MCF 10A (cell line): ENCODE data around the gene CAST. TPM values are rescaled to one million over a fixed set of nuclear protein-coding genes. Genes with fewer than 3 reads are reported as not detected.
A peak's percentile ranks its signal among the peaks of the same experiment; 100 is the strongest.

Source experiments
- BruUV-seq: library from RNA; stranded (reverse); fragments of 400-500 nt; replicated peaks from 2 replicates; lab custom pipeline; 2021; lab: Mats Ljungman, UMichigan
- CTCF ChIA-PET: fragments of 300-600 bp; sonication (Branson Sonifier 250); formaldehyde crosslinking; extraction: SDS; loops from one replicate; lab custom pipeline; 2021; ENCODE audit warnings: antibody characterized with exemption, inconsistent platforms; lab: Yijun Ruan, JAX
- POLR2A ChIA-PET: fragments of 300-600, 350-650 bp; sonication (Branson Sonifier 250); formaldehyde crosslinking; extraction: SDS; loops from one replicate; lab custom pipeline; 2020; ENCODE audit warnings: antibody characterized with exemption, inconsistent platforms; lab: Yijun Ruan, JAX
- DNase-seq: peaks from one replicate; pipeline ENCODE4 v3.0.0-alpha.2; 2018; ENCODE audit not compliant: unreplicated experiment
- H3K27ac Mint-ChIP-seq: one replicate; pipeline ENCODE4 v1.8.0; 2022; ENCODE audit warnings: mild to moderate bottlenecking, low read depth, mixed read lengths; ENCODE audit not compliant: unreplicated experiment
- H3K27me3 Mint-ChIP-seq: one replicate; pipeline ENCODE4 v1.8.0; 2022; ENCODE audit warnings: mixed read lengths; ENCODE audit not compliant: insufficient read depth, unreplicated experiment
- H3K36me3 Mint-ChIP-seq: one replicate; pipeline ENCODE4 v1.8.0; 2022; ENCODE audit warnings: mild to moderate bottlenecking, moderate library complexity, mixed read lengths; ENCODE audit not compliant: insufficient read depth, unreplicated experiment
- H3K4me1 Mint-ChIP-seq: one replicate; pipeline ENCODE4 v1.8.0; 2022; ENCODE audit warnings: mixed read lengths; ENCODE audit not compliant: insufficient read depth, unreplicated experiment
- H3K4me3 Mint-ChIP-seq: one replicate; pipeline ENCODE4 v1.8.0; 2022; ENCODE audit warnings: mild to moderate bottlenecking, moderate library complexity, mixed read lengths; ENCODE audit not compliant: unreplicated experiment
- H3K9me3 Mint-ChIP-seq: one replicate; pipeline ENCODE4 v1.8.0; 2022; ENCODE audit warnings: mixed read lengths; ENCODE audit not compliant: unreplicated experiment
- intact Hi-C: fragments of 100-400 bp; cut with micrococcal nuclease; formaldehyde crosslinking; loops from 2 replicates; pipeline ENCODE4 v1.14.1; 2022
- total RNA-seq: library from RNA; stranded (reverse); gene quantifications from 2 replicates; pipeline ENCODE4 v1.2.3, GENCODE V29; 2022
- TF ChIP-seq, protein P1 (sequence below): fragments of 200-600 bp; IDR thresholded peaks from one replicate; pipeline ENCODE4 v1.8.0; 2022; ENCODE audit warnings: antibody characterized with exemption, mild to moderate bottlenecking; ENCODE audit not compliant: unreplicated experiment

Gene CAST
- total RNA-seq, 1 experiment from 2014 or later, result 351 TPM

DNA sequence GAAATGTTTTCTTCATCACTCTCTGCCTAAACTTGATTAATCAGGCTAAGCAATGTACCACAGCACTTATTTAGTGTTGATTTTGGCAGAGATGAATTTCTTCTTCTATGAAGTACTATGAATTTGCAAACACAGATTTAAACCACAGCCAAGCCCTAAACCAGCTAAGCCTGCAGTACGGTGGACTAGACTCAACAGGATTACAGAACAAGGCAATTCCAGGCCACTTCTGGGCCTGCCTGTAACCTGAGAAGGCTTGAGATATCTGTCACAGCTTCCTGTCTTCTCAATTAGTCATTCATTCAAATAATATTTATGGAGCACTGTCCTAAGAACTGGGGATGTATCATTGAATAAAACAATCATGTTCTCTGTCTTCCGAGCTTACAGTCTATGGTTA is 32.4 kb upstream of the CAST start:
- H3K4me3 Mint-ChIP-seq, result peak overlapping the region; percentile 3
- TF ChIP-seq, protein P1, sequence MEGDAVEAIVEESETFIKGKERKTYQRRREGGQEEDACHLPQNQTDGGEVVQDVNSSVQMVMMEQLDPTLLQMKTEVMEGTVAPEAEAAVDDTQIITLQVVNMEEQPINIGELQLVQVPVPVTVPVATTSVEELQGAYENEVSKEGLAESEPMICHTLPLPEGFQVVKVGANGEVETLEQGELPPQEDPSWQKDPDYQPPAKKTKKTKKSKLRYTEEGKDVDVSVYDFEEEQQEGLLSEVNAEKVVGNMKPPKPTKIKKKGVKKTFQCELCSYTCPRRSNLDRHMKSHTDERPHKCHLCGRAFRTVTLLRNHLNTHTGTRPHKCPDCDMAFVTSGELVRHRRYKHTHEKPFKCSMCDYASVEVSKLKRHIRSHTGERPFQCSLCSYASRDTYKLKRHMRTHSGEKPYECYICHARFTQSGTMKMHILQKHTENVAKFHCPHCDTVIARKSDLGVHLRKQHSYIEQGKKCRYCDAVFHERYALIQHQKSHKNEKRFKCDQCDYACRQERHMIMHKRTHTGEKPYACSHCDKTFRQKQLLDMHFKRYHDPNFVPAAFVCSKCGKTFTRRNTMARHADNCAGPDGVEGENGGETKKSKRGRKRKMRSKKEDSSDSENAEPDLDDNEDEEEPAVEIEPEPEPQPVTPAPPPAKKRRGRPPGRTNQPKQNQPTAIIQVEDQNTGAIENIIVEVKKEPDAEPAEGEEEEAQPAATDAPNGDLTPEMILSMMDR, result no peak
- H3K36me3 Mint-ChIP-seq, result peaks cover 5% of the 10 kb centered on the region
- CTCF ChIA-PET, result interaction anchor here (0.6 to 3.4 kb wide), 14 partner anchors 10 to 1612 kb away, joined by 3 to 15 read pairs (median 3); no protein-coding TSS in a partner anchor
- peaks cover 31% of the 10 kb centered on the region for H3K4me1 Mint-ChIP-seq
- no peaks in the 10 kb centered on the region for H3K9me3 Mint-ChIP-seq
- DNase-seq, result peak; percentile 95
- POLR2A ChIA-PET, result interaction anchor here (0.6 to 5.1 kb wide), 16 partner anchors 9 to 137 kb away, joined by 3 to 107 read pairs (median 8); partner anchors contain the start of gene CAST
- no TSS peak for BruUV-seq
- no peaks in the 10 kb centered on the region for H3K27me3 Mint-ChIP-seq
- intact Hi-C loops, result no loop called here
- peak overlapping the region; percentile 89 for H3K27ac Mint-ChIP-seq

DNA sequence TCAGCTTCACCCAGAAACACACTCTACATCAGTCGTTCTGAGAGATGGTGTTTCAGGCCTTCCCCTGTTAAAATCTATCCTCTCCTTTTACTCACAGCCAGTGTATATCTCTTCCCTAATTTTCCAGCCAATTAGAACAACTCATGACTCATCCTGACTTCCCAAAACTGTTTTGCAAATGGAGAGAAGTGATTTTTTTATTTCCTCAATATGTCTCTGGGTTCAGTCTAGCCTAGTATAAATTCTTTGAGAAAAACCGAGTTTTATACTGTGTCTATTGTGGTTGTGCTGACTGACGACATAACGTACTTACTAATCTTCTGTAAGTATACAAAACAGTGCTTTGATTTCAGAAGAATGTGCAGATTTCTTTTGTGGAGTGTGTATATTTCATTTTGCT is 28.4 kb upstream of the CAST start:
- BruUV-seq, result no TSS peak
- Mint-ChIP-seq H3K27ac (no peak overlapping the region), H3K4me3 (no peak overlapping the region), H3K27me3 (no peaks in the 10 kb centered on the region), H3K4me1 (peaks cover 36% of the 10 kb centered on the region), H3K9me3 (no peaks in the 10 kb centered on the region), H3K36me3 (peaks cover 5% of the 10 kb centered on the region)
- CTCF ChIA-PET, result no interaction called here
- TF ChIP-seq, protein P1, result no peak
- intact Hi-C loops, result no loop called here
- POLR2A ChIA-PET, result interaction anchor here (0.9 to 1.2 kb wide), 3 partner anchors 18 to 29 kb away, joined by 3 to 4 read pairs (median 3); partner anchors contain the start of gene CAST
- DNase-seq, result peak; percentile 27

DNA sequence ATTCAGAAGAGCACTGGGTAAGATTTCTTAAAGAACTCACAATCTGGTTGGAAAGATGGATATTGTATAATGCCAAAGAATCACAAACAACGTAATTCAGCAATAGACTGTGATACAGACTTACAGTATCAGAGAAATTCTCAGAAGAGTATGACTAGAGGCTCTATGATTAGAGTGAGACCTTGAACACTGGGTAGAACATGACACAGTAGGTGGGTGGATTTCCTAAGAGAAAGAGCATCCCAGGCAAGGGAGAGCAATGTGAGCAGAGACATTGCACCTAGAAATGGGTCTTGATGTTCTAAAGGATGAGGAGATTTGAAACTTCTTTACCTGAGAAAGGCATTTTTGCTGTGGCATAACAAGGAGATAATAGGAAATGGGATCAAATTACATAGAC is 27.3 kb upstream of the CAST start:
- Mint-ChIP-seq H3K36me3 (peaks cover 5% of the 10 kb centered on the region), H3K27ac (no peak overlapping the region), H3K4me3 (no peak overlapping the region), H3K27me3 (no peaks in the 10 kb centered on the region), H3K4me1 (peaks cover 26% of the 10 kb centered on the region), H3K9me3 (no peaks in the 10 kb centered on the region)
- BruUV-seq, result no TSS peak
- intact Hi-C loops, result no loop called here
- TF ChIP-seq, protein P1, result no peak
- ChIA-PET POLR2A (interaction anchor here (0.9 to 1.7 kb wide), 2 partner anchors 17 to 29 kb away, joined by 4 read pairs; no protein-coding TSS in a partner anchor), CTCF (no interaction called here)
- no peak for DNase-seq

DNA sequence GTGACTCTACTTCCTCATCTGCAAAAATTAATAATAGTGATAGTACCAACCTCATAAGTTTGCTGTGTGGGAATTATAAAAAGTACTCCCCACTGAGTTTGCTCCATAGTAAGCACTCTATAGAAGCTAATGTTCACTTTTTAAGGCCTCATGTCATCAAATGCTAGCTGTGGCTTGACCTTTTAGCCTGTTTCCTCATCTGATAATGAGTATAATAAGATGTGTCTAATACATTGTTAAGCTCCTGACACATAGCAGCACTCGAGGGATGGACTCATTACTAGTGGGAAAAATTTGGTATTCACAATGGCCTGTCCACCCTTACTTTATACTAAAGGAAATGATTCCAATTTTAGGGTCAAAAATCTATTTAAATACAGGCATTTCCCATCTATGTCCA is 26.1 kb upstream of the CAST start:
- TF ChIP-seq, protein P1, result no peak
- H3K27me3 Mint-ChIP-seq, result no peaks in the 10 kb centered on the region
- no peak for DNase-seq
- peaks cover 3% of the 10 kb centered on the region for H3K36me3 Mint-ChIP-seq
- peaks cover 14% of the 10 kb centered on the region for H3K4me1 Mint-ChIP-seq
- CTCF ChIA-PET, result interaction anchor here (0.5 to 1.4 kb wide), 4 partner anchors 18 to 95 kb away, joined by 3 read pairs; no protein-coding TSS in a partner anchor
- no peak overlapping the region for H3K27ac Mint-ChIP-seq
- POLR2A ChIA-PET, result interaction anchor here (0.6 to 1.7 kb wide), 5 partner anchors 22 to 268 kb away, joined by 3 to 4 read pairs (median 4); no protein-coding TSS in a partner anchor
- no peak overlapping the region for H3K4me3 Mint-ChIP-seq
- intact Hi-C loops, result no loop called here
- BruUV-seq, result no TSS peak
- H3K9me3 Mint-ChIP-seq, result no peaks in the 10 kb centered on the region
